NCI-H128 (cell line): ENCODE data around the gene TMEM150B.

ENCODE experiments used
- DNase-seq: peaks from one replicate; lab custom pipeline; 2025; ENCODE audit not compliant: unreplicated experiment; lab: John Stamatoyannopoulos, UW

TMEM150B gene

GRCh38 chr19:55308281-55308680, 16.9 kb downstream of the TMEM150B start:
- no peak for DNase-seq

- DNase-seq: no peak
These were observed 18.4 kb downstream of the TMEM150B start for GRCh38 chr19:55306712-55307111.

GRCh38 chr19:55305983-55306562, 19.1 kb downstream of the TMEM150B start:
- no peak for DNase-seq

- DNase-seq: no peak
These were observed 19.6 kb downstream of the TMEM150B start for GRCh38 chr19:55305491-55305890.

GRCh38 chr19:55304980-55305379, 20.2 kb downstream of the TMEM150B start:
- DNase-seq: no peak

- no peak for DNase-seq
These were observed 20.7 kb downstream of the TMEM150B start for GRCh38 chr19:55304279-55304978.

- DNase-seq: no peak
These were observed 21.7 kb downstream of the TMEM150B start for GRCh38 chr19:55303477-55303876.

- DNase-seq: no peak
These were observed 22.8 kb downstream of the TMEM150B start for GRCh38 chr19:55302318-55302703.

GRCh38 chr19:55301459-55302317, 23.5 kb downstream of the TMEM150B start:
- peak; percentile 57 for DNase-seq

- DNase-seq: no peak
These were observed 24.2 kb downstream of the TMEM150B start for GRCh38 chr19:55300886-55301458.

GRCh38 chr19:55299991-55300390, 25.1 kb downstream of the TMEM150B start:
- no peak for DNase-seq

GRCh38 chr19:55297267-55297666, 27.9 kb downstream of the TMEM150B start:
- DNase-seq: no peak

- no peak for DNase-seq
These were observed 35.9 kb downstream of the TMEM150B start for GRCh38 chr19:55289117-55289796.

GRCh38 chr19:55287361-55288079, 37.6 kb downstream of the TMEM150B start:
- DNase-seq: no peak

- DNase-seq: no peak
These were observed 39.8 kb downstream of the TMEM150B start for GRCh38 chr19:55285229-55285890.

- DNase-seq: no peak
These were observed 40.6 kb downstream of the TMEM150B start for GRCh38 chr19:55284405-55285058.

GRCh38 chr19:55283548-55284377, 41.4 kb downstream of the TMEM150B start, which contains the start of gene BRSK1:
Gene BRSK1 (plus strand): TSS chr19:55283997. CDS start chr19:55284443, 446 bp downstream.
- peak; percentile 42 for DNase-seq
